Right lobe of liver (tissue), 4 donors: ENCODE measurements around the gene OR12D2.

Source experiments
- CTCF ChIP-seq, 4 donors: fragments of 200-600 bp in 3 of 4; fragments of 450-650 bp in 1 of 4; IDR thresholded peaks; one replicate each; pipeline versions ENCODE4 v1.5.1 to v1.8.0; 2016 to 2022; ENCODE audit warnings: antibody characterized with exemption in 4 of 4, mild to moderate bottlenecking in 2 of 4
- POLR2A ChIP-seq: fragments of 450-650 bp; IDR thresholded peaks from one replicate; pipeline ENCODE4 v1.6.1; 2017; ENCODE audit warnings: antibody characterized with exemption, mild to moderate bottlenecking
- donor health status: DM: no; HTN: no; CAD: no.
- donor health status: DM: no; HTN: no; CAD: no.
- donor health status: DM: no; HTN: yes; CAD: no.

GRCh38 chr6:29375191-29375590, 20.2 kb upstream of the OR12D2 start, which contains the start of gene OR12D3:
- TF ChIP-seq CTCF (IDR thresholded peaks at IDR 0.05) (no peak), POLR2A (no peak)
